Mesenchymal stem cell (in vitro differentiated cells and primary cell): Measurements from ENCODE around the gene GNAZ.

ENCODE experiments used
- DNase-seq: peaks from one replicate; pipeline ENCODE4 v3.0.0-alpha.2; 2013
- H2AFZ ChIP-seq: one replicate; pipeline ENCODE4 v1.6.1; 2013; ENCODE audit warnings: low read depth, mild to moderate bottlenecking, control low read depth, inconsistent platforms, low read length, moderate library complexity
- H2AK5ac ChIP-seq: 2 replicates; pipeline ENCODE4 v1.6.1; 2013; ENCODE audit warnings: low read length, moderate library complexity, mild to moderate bottlenecking, inconsistent platforms; ENCODE audit not compliant: severe bottlenecking
- H2BK120ac ChIP-seq: one replicate; pipeline ENCODE4 v1.6.1; 2013; ENCODE audit warnings: low read depth, mild to moderate bottlenecking, inconsistent platforms, low read length, moderate library complexity
- H2BK12ac ChIP-seq, 2 experiments: one replicate each; pipeline ENCODE4 v1.6.1; 2013; ENCODE audit warnings: inconsistent platforms in 2 of 2, low read length in 2 of 2, mild to moderate bottlenecking in 2 of 2, moderate library complexity in 2 of 2, control low read depth in 1 of 2
- H2BK15ac ChIP-seq: one replicate; pipeline ENCODE4 v1.6.1; 2013; ENCODE audit warnings: mild to moderate bottlenecking, low read depth, inconsistent platforms; ENCODE audit not compliant: poor library complexity, severe bottlenecking
- H2BK5ac ChIP-seq: 2 replicates; pipeline ENCODE4 v1.6.1; 2013; ENCODE audit warnings: low read depth, mild to moderate bottlenecking, low read length, control low read depth, inconsistent platforms; ENCODE audit not compliant: poor library complexity, severe bottlenecking
- H3K14ac ChIP-seq, 2 experiments: one replicate each; pipeline ENCODE4 v1.6.1; 2013; ENCODE audit warnings: inconsistent platforms in 2 of 2, low read length in 2 of 2, control low read depth in 1 of 2, mild to moderate bottlenecking in 1 of 2, moderate library complexity in 1 of 2
- H3K18ac ChIP-seq, 2 experiments: one replicate each; pipeline ENCODE4 v1.6.1; 2013; ENCODE audit warnings: inconsistent platforms in 2 of 2, low read length in 2 of 2, control low read depth in 1 of 2, low read depth in 1 of 2, mild to moderate bottlenecking in 1 of 2
- H3K23ac ChIP-seq, 2 experiments: one replicate each; pipeline ENCODE4 v1.6.1; 2013; ENCODE audit warnings: inconsistent platforms in 2 of 2, low read length in 2 of 2, mild to moderate bottlenecking in 2 of 2, moderate library complexity in 2 of 2, control low read depth in 1 of 2
- H3K27ac ChIP-seq: 2 replicates; pipeline ENCODE4 v1.5.1; 2013; ENCODE audit warnings: mild to moderate bottlenecking, moderate library complexity, low read length, control low read depth, inconsistent platforms; ENCODE audit not compliant: poor library complexity, severe bottlenecking
- H3K27me3 ChIP-seq, 2 experiments: 2 replicates each; pipeline versions ENCODE4 v1.6.1 to v1.7.0; 2013; ENCODE audit warnings: low read length in 2 of 2, mild to moderate bottlenecking in 2 of 2, moderate library complexity in 2 of 2, control low read depth in 1 of 2, inconsistent platforms in 1 of 2; ENCODE audit not compliant: control insufficient read depth in 1 of 2, insufficient read depth in 1 of 2
- H3K36me3 ChIP-seq, 2 experiments: 2 replicates each; pipeline versions ENCODE4 v1.6.1 to v1.7.0; 2013; ENCODE audit warnings: low read length in 2 of 2, control low read depth in 1 of 2, inconsistent platforms in 1 of 2, low read depth in 1 of 2, mild to moderate bottlenecking in 1 of 2; ENCODE audit not compliant: insufficient read depth in 2 of 2, control insufficient read depth in 1 of 2
- H3K4ac ChIP-seq, 2 experiments: one replicate each; pipeline ENCODE4 v1.6.1; 2013; ENCODE audit warnings: inconsistent platforms in 2 of 2, low read length in 2 of 2, mild to moderate bottlenecking in 2 of 2, moderate library complexity in 2 of 2, control low read depth in 1 of 2, low read depth in 1 of 2
- H3K4me1 ChIP-seq: 2 replicates; pipeline ENCODE4 v1.6.1; 2013; ENCODE audit warnings: low read depth, low read length, control low read depth; ENCODE audit not compliant: control insufficient read depth, insufficient read depth
- H3K4me2 ChIP-seq: 2 replicates; pipeline ENCODE4 v1.6.1; 2013; ENCODE audit warnings: low read length, mild to moderate bottlenecking, inconsistent platforms; ENCODE audit not compliant: poor library complexity, severe bottlenecking
- H3K4me3 ChIP-seq, 2 experiments: 2 replicates each; pipeline versions ENCODE4 v1.5.1 to v1.7.0; 2013; ENCODE audit warnings: low read length in 2 of 2, mild to moderate bottlenecking in 2 of 2, control low read depth in 1 of 2, low read depth in 1 of 2; ENCODE audit not compliant: insufficient read depth in 1 of 2
- H3K79me1 ChIP-seq: replicated peaks from 2 replicates; pipeline ENCODE4 v1.6.1; 2013; ENCODE audit warnings: mild to moderate bottlenecking, control low read depth, low read length, inconsistent platforms; ENCODE audit not compliant: poor library complexity, severe bottlenecking
- H3K9ac ChIP-seq: 2 replicates; pipeline ENCODE4 v1.7.0; 2013; ENCODE audit warnings: mild to moderate bottlenecking, low read length, moderate library complexity
- H3K9me3 ChIP-seq: 2 replicates; pipeline ENCODE4 v1.7.0; 2013; ENCODE audit warnings: mild to moderate bottlenecking, low read length; ENCODE audit not compliant: control insufficient read depth
- H4K8ac ChIP-seq: one replicate; pipeline ENCODE4 v1.6.1; 2013; ENCODE audit warnings: inconsistent platforms, mild to moderate bottlenecking, low read length, moderate library complexity
- H4K91ac ChIP-seq: one replicate; pipeline ENCODE4 v1.6.1; 2013; ENCODE audit warnings: mild to moderate bottlenecking, low read length, inconsistent platforms
- WGBS: methylation state at CpG from one replicate; pipeline ENCODE4 v1.1.7; 2013; ENCODE audit warnings: mixed read lengths; 5-methylcytosine and 5-hydroxymethylcytosine counted together

The GNAZ gene

DNA sequence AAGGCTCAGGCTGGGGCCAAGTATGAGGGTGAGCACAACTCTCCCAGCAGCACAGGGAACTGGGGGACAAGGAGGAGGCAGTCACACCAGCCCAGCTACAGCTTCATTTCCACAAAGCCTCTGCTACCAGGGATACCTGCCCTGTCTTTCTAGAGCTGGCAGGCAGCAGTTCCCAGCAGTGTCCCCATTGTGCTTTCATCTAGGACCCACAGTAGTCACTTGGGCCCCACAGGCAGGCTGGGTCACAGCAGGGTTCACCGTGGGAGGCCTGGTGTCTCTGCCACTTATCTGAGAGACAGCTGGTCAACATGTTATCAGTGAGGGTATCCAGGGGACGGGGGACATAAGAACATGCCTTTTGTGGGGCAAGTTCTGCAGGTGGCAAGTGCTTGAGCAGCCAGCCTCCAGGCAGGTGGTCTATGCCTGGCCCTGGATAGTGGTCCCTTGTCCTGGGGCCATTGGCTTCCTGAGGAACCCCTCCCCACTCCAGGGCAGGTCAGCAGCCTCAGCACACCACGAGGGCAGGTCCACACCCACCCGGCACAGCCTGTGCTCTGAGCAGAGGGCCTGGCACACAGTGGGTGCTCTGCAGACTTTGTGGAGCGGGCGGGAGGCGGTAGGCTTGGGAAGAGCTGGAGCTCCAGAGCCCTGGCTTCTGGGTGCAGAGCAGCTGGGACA, 29.9 kb downstream of the GNAZ start:
- H3K79me1 ChIP-seq: no peaks in the 10 kb centered on the region
- no peaks in the 10 kb centered on the region for H3K4me1 ChIP-seq
- no peaks in the 10 kb centered on the region for H3K9me3 ChIP-seq
- no peak overlapping the region for H4K91ac ChIP-seq
- WGBS: 64% methylated on average over 7 of the region's 7 CpGs
- no peak overlapping the region for H3K4ac ChIP-seq
- H3K36me3 ChIP-seq: no peaks in the 10 kb centered on the region
- no peak overlapping the region for H2AK5ac ChIP-seq
- no peak overlapping the region for H3K4me3 ChIP-seq
- H2BK12ac ChIP-seq: no peak overlapping the region
- H3K27ac ChIP-seq: no peak overlapping the region
- H2BK5ac ChIP-seq: no peak overlapping the region
- no peak overlapping the region for H2BK15ac ChIP-seq
- no peak overlapping the region for H3K4me2 ChIP-seq
- no peak overlapping the region for H3K9ac ChIP-seq
- H2BK120ac ChIP-seq: no peak overlapping the region
- peak overlapping the region in 1 of 2 experiments; percentile 26 for H3K23ac ChIP-seq
- no peak overlapping the region for H4K8ac ChIP-seq
- no peak overlapping the region for H3K18ac ChIP-seq
- H3K27me3 ChIP-seq: peaks cover 0 to 18% of the 10 kb centered on the region in 2 experiments
- no peak overlapping the region for H3K14ac ChIP-seq
- DNase-seq: no peak
- H2AFZ ChIP-seq: no peak overlapping the region

DNA sequence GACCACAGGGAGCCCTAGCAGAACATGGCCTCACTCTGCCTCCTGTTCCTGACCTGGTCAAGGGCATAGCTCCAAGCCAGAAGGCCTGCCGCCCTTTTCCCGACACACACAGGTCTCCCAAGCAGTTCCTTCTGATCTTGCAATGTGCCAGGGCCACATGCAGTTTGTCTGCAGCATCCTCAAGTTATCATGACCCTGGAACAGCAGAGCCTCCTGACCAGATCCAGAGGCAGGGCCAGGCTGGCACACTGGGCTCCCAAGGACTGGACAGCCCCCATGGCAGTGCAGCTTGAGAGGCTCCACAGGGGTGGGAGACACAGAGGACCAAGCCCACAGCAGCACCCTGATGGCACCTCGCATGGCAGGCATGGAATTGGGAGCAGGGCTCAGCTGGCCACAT, 31.2 kb downstream of the GNAZ start:
- Histone ChIP-seq H3K9ac (no peak overlapping the region), H3K23ac (no peak overlapping the region), H3K4me1 (no peaks in the 10 kb centered on the region), H4K8ac (no peak overlapping the region), H3K27ac (no peak overlapping the region), H4K91ac (no peak overlapping the region), H3K4ac (no peak overlapping the region), H3K18ac (no peak overlapping the region), H2AK5ac (no peak overlapping the region), H3K4me3 (no peak overlapping the region), H2BK120ac (no peak overlapping the region), H3K14ac (peak overlapping the region in 1 of 2 experiments; percentile 20), H2BK15ac (no peak overlapping the region), H3K9me3 (no peaks in the 10 kb centered on the region), H2BK12ac (no peak overlapping the region), H3K4me2 (no peak overlapping the region), H3K27me3 (peaks cover 0 to 18% of the 10 kb centered on the region in 2 experiments), H2BK5ac (no peak overlapping the region), H2AFZ (no peak overlapping the region), H3K36me3 (no peaks in the 10 kb centered on the region), H3K79me1 (no peaks in the 10 kb centered on the region)
- 86% methylated on average over 3 of the region's 3 CpGs for WGBS
- DNase-seq: no peak

DNA sequence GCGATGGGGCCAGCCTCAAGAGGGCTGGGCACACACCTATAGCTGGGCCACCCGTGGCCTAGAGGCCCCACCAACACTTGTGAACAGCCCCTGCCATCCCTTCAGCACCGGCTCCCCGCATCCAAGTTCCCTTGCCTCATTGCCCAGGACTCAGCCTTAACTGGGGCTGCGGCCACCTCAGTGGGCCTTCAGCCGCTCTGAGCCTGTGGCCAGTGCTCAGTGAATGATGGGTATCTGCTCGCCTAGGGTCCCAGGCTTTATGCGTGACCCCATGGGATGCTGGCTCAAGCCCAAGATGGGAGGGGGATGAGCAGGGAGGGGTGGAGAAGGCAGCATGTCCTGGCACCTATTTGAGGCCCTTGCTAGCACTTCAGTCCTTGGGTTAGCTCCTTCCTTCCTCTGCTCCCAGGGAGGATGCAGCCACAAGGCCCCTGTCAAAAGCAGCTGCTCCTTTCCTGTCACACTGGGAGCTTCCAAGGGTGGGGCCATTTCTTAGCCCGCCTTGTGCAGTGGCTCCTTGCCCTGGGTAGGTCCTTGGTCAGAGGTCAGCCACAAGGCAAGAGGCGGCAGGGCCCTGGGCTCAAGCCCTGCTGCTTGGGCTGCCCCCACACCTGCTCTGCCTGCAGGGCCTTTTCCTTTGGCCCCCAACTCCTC, 31.8 kb downstream of the GNAZ start:
- WGBS: 81% methylated on average over 10 of the region's 10 CpGs
- Histone ChIP-seq H3K4me2 (no peak overlapping the region), H2BK12ac (no peak overlapping the region), H2BK120ac (no peak overlapping the region), H3K14ac (no peak overlapping the region), H3K23ac (no peak overlapping the region), H3K4me3 (no peak overlapping the region), H3K79me1 (no peaks in the 10 kb centered on the region), H3K9ac (no peak overlapping the region), H3K4ac (no peak overlapping the region), H4K91ac (no peak overlapping the region), H3K18ac (no peak overlapping the region), H2AK5ac (no peak overlapping the region), H3K9me3 (no peaks in the 10 kb centered on the region), H3K27me3 (peaks cover 0 to 18% of the 10 kb centered on the region in 2 experiments), H2BK15ac (no peak overlapping the region), H3K27ac (no peak overlapping the region), H4K8ac (no peak overlapping the region), H2AFZ (no peak overlapping the region), H3K36me3 (no peaks in the 10 kb centered on the region), H3K4me1 (no peaks in the 10 kb centered on the region), H2BK5ac (no peak overlapping the region)
- no peak for DNase-seq

DNA sequence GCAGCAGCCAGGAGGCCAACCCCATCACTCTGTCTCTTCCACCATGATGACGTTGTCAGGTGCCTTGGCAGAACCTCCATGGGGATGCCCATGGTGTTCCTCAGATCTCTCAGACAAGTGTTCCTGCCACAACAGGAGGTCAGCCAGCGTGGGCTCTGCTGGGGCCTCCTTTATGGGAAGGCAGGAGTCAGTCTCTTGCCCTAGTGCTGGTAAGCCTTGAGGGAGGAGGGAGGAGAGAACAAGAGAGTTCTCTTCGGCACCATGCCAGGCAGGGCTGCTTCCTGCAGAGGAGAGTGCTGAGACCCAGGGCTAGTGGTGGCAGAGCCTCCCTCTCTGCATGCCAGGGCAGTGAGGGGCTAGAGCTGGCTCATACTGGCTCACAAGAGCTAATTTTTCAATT, 32.5 kb downstream of the GNAZ start:
- Histone ChIP-seq H3K18ac (no peak overlapping the region), H2BK12ac (no peak overlapping the region), H2BK120ac (no peak overlapping the region), H3K4ac (no peak overlapping the region), H3K23ac (no peak overlapping the region), H3K9me3 (no peaks in the 10 kb centered on the region), H3K27ac (no peak overlapping the region), H2AFZ (no peak overlapping the region), H3K4me2 (no peak overlapping the region), H3K4me1 (no peaks in the 10 kb centered on the region), H3K4me3 (no peak overlapping the region), H4K8ac (no peak overlapping the region), H3K36me3 (no peaks in the 10 kb centered on the region), H3K79me1 (no peaks in the 10 kb centered on the region), H3K14ac (no peak overlapping the region), H3K27me3 (peaks cover 0 to 18% of the 10 kb centered on the region in 2 experiments), H4K91ac (no peak overlapping the region), H2BK5ac (no peak overlapping the region), H2AK5ac (no peak overlapping the region), H2BK15ac (no peak overlapping the region), H3K9ac (no peak overlapping the region)
- 74% methylated on average over 3 of the region's 3 CpGs for WGBS
- DNase-seq: no peak
